GM23248 (cell line): ENCODE measurements around the gene ANKRD36.
"Not testable (repeated sequence)": the region's sequence is repeated elsewhere in the genome, so short reads cannot be mapped to it uniquely, and the experiment has no call there.

Experiments used
- EZH2 ChIP-seq: fragments of 200-600 bp; sonication (generic); IDR thresholded peaks from 2 replicates; pipeline ENCODE4 v1.6.1; 2018; ENCODE audit warnings: antibody characterized with exemption, mild to moderate bottlenecking; ENCODE audit not compliant: insufficient read depth, poor library complexity, severe bottlenecking
- EZH2phosphoT487 ChIP-seq: fragments of 200-600 bp; sonication (generic); IDR thresholded peaks from 2 replicates; pipeline ENCODE4 v1.6.1; 2018; ENCODE audit warnings: antibody characterized with exemption, moderate library complexity, mild to moderate bottlenecking, low read depth; ENCODE audit not compliant: insufficient read depth

DNA sequence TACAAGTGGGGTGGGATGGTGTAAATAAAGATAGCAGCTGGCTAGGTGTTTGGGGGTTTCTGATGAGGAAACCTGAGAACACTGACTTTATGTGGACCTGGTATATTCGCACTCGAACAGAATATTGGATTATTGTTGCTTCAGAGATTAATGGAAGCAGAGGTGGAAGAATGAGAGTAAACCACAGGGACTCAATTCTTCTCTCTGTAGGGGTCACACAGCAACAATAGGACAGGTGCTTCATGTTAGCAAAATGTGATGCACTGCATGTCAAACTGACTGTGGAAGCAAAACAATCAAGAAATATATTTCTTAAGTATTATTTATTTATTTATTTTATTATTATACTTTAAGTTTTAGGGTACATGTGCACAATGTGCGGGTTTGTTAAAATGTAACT lies 53.6 kb downstream of the ANKRD36 start:
- not testable (repeated sequence) for TF ChIP-seq EZH2, EZH2phosphoT487
